Astrocyte (in vitro differentiated cells and primary cell): Measurements from ENCODE around the gene EIF2A. TPM values are rescaled to one million over a fixed set of nuclear protein-coding genes. Genes with fewer than 3 reads are reported as not detected.

Source experiments
- DNase-seq: peaks from one replicate; pipeline ENCODE4 v3.0.0-alpha.2; 2010; ENCODE audit warnings: low read depth
- FAIRE-seq: peaks from 2 replicates; lab custom pipeline; 2011; peaks lifted over from hg19 to GRCh38; lab: Jason Lieb, UNC
- H2AFZ ChIP-seq: 2 replicates; pipeline ENCODE4 v1.6.0; 2012; ENCODE audit warnings: low read depth, low read length, inconsistent platforms
- H3K27ac ChIP-seq: 2 replicates; pipeline ENCODE4 v1.5.1; 2011; ENCODE audit warnings: low read depth, low read length, inconsistent platforms
- H3K27me3 ChIP-seq: 2 replicates; pipeline ENCODE4 v1.6.0; 2011; ENCODE audit warnings: low read length, inconsistent platforms; ENCODE audit not compliant: insufficient read depth
- H3K36me3 ChIP-seq: 2 replicates; pipeline ENCODE4 v1.5.1; 2011; ENCODE audit warnings: low read length, inconsistent platforms; ENCODE audit not compliant: insufficient read depth
- H3K4me1 ChIP-seq: 2 replicates; pipeline ENCODE4 v1.5.1; 2011; ENCODE audit warnings: low read length, inconsistent platforms; ENCODE audit not compliant: insufficient read depth
- H3K4me2 ChIP-seq: 2 replicates; pipeline ENCODE4 v1.6.0; 2012; ENCODE audit warnings: low read length, inconsistent platforms
- H3K4me3 ChIP-seq: 2 replicates; pipeline ENCODE4 v1.5.1; 2011; ENCODE audit warnings: low read depth, mild to moderate bottlenecking, low read length, inconsistent platforms; ENCODE audit not compliant: insufficient read depth
- H3K79me2 ChIP-seq: 2 replicates; pipeline ENCODE4 v1.6.0; 2012; ENCODE audit warnings: mild to moderate bottlenecking, low read length, inconsistent platforms; ENCODE audit not compliant: insufficient read depth
- H3K9ac ChIP-seq: 2 replicates; pipeline ENCODE4 v1.6.0; 2012; ENCODE audit warnings: mild to moderate bottlenecking, low read length, inconsistent platforms
- H3K9me3 ChIP-seq: 2 replicates; pipeline ENCODE4 v1.5.1; 2012; ENCODE audit warnings: low read depth, mild to moderate bottlenecking, low read length, inconsistent platforms; ENCODE audit not compliant: insufficient read depth
- H4K20me1 ChIP-seq: 2 replicates; pipeline ENCODE4 v1.6.0; 2012; ENCODE audit warnings: low read length, inconsistent platforms; ENCODE audit not compliant: insufficient read depth
- H3K27ac Mint-ChIP-seq: one replicate; pipeline ENCODE4 v1.8.0; 2021; ENCODE audit warnings: mild to moderate bottlenecking, mixed read lengths; ENCODE audit not compliant: unreplicated experiment
- H3K27me3 Mint-ChIP-seq: one replicate; pipeline ENCODE4 v1.8.0; 2021; ENCODE audit warnings: low read depth, mixed read lengths; ENCODE audit not compliant: unreplicated experiment
- H3K36me3 Mint-ChIP-seq: one replicate; pipeline ENCODE4 v1.8.0; 2021; ENCODE audit warnings: low read depth, mixed read lengths; ENCODE audit not compliant: unreplicated experiment
- H3K4me1 Mint-ChIP-seq: one replicate; pipeline ENCODE4 v1.8.0; 2021; ENCODE audit warnings: low read depth, mixed read lengths; ENCODE audit not compliant: unreplicated experiment
- H3K4me3 Mint-ChIP-seq: one replicate; pipeline ENCODE4 v1.8.0; 2021; ENCODE audit warnings: mild to moderate bottlenecking, moderate library complexity, mixed read lengths; ENCODE audit not compliant: unreplicated experiment
- H3K9me3 Mint-ChIP-seq: one replicate; pipeline ENCODE4 v1.8.0; 2021; ENCODE audit warnings: mild to moderate bottlenecking, mixed read lengths; ENCODE audit not compliant: unreplicated experiment
- EZH2 ChIP-seq: IDR thresholded peaks from 2 replicates; pipeline ENCODE4 v1.6.1; 2012; ENCODE audit warnings: mild to moderate bottlenecking, low read length, inconsistent platforms; ENCODE audit not compliant: insufficient read depth
- total RNA-seq: library from RNA; stranded (reverse); gene quantifications from 2 replicates; pipeline ENCODE4 v1.2.1, GENCODE V29; 2021
- TF ChIP-seq, protein P1 (sequence below): IDR thresholded peaks from 2 replicates; pipeline ENCODE4 v1.5.1; 2011; ENCODE audit warnings: low read depth, mild to moderate bottlenecking, inconsistent platforms, low read length, moderate library complexity; ENCODE audit not compliant: insufficient read depth

Gene EIF2A
- total RNA-seq, 1 donor from 2014 or later, result 64.2 TPM

DNA sequence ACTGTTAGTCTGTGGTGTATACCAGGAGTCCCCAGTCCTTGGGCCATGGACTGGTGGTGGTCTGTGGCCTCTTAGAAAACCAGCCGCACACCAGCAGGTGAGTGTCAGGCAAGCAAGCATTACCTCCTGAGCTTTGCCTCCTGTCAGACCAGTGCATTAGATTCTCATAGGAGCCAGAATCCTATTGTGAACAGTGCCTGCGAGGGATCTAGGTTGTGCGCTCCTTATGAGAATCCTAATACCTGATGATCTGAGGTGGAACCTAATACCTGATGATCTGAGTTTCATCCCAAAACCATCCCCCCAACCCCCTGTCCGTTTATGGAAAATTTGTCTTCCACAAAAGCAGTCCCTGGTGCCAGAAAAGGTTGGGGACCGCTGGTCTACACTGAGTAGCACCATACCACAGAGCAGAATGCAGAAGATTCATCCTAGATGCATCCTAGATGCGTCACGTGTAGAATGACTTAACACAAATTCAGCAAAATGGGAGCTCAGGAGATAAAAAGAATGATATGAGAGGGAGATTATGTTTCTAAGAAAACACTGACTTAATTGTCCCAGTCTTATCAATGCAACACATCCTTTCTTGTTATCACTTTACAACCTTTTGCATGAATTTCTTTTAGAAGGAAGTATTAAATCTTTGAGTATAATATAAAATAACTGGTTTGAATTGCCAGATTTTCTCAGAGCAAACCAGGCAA is 85.1 kb downstream of the EIF2A start:
- FAIRE-seq (no peak), DNase-seq (no peak)
- Histone ChIP-seq H3K4me2 (no peak overlapping the region), H3K9ac (no peak overlapping the region), H3K27me3 (no peaks in the 10 kb centered on the region), H3K4me1 (peaks cover 4% of the 10 kb centered on the region), H3K4me3 (no peak overlapping the region), H3K27ac (no peak overlapping the region), H2AFZ (no peak overlapping the region), H3K9me3 (no peaks in the 10 kb centered on the region), H4K20me1 (no peaks in the 10 kb centered on the region), H3K79me2 (no peaks in the 10 kb centered on the region), H3K36me3 (peaks cover 13% of the 10 kb centered on the region)
- Mint-ChIP-seq H3K27ac (no peak overlapping the region), H3K9me3 (no peaks in the 10 kb centered on the region), H3K4me1 (peaks cover 9% of the 10 kb centered on the region), H3K4me3 (no peak overlapping the region), H3K27me3 (no peaks in the 10 kb centered on the region), H3K36me3 (peaks cover 5% of the 10 kb centered on the region)
- TF ChIP-seq, protein P1, sequence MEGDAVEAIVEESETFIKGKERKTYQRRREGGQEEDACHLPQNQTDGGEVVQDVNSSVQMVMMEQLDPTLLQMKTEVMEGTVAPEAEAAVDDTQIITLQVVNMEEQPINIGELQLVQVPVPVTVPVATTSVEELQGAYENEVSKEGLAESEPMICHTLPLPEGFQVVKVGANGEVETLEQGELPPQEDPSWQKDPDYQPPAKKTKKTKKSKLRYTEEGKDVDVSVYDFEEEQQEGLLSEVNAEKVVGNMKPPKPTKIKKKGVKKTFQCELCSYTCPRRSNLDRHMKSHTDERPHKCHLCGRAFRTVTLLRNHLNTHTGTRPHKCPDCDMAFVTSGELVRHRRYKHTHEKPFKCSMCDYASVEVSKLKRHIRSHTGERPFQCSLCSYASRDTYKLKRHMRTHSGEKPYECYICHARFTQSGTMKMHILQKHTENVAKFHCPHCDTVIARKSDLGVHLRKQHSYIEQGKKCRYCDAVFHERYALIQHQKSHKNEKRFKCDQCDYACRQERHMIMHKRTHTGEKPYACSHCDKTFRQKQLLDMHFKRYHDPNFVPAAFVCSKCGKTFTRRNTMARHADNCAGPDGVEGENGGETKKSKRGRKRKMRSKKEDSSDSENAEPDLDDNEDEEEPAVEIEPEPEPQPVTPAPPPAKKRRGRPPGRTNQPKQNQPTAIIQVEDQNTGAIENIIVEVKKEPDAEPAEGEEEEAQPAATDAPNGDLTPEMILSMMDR, result no peak
- no peak for TF ChIP-seq EZH2

DNA sequence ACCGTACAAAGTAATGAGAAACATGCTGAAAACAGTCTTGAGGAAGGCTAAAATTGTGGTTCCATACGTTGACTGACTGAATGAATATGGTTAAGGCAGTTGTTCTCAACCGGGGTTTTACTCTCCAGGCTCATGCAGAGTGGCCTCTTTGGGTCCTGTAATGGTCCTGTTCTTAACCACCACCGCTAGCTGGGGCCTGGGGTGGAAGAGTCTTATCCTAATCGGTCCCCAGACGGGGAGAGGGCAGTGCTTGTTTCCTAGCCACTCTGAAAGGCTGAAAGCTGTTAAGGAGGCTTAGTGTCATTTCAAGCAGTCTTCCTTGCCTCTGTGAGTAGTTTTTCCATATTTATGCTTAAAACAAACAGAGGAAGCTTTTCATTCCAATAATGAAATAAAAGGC is 88.5 kb downstream of the EIF2A start:
- no peaks in the 10 kb centered on the region for H3K36me3 ChIP-seq
- H3K9ac ChIP-seq, result no peak overlapping the region
- DNase-seq (no peak), FAIRE-seq (no peak)
- H2AFZ ChIP-seq, result no peak overlapping the region
- no peaks in the 10 kb centered on the region for H3K27me3 Mint-ChIP-seq
- peaks cover 3% of the 10 kb centered on the region for H3K36me3 Mint-ChIP-seq
- no peaks in the 10 kb centered on the region for H3K79me2 ChIP-seq
- H4K20me1 ChIP-seq, result no peaks in the 10 kb centered on the region
- no peak overlapping the region for H3K4me3 Mint-ChIP-seq
- no peaks in the 10 kb centered on the region for H3K9me3 ChIP-seq
- TF ChIP-seq EZH2, result no peak
- TF ChIP-seq, protein P1, result no peak
- H3K27me3 ChIP-seq, result no peaks in the 10 kb centered on the region
- H3K27ac Mint-ChIP-seq, result peak overlapping the region; percentile 64
- no peak overlapping the region for H3K4me3 ChIP-seq
- H3K27ac ChIP-seq, result no peak overlapping the region
- H3K9me3 Mint-ChIP-seq, result no peaks in the 10 kb centered on the region
- peaks cover 9% of the 10 kb centered on the region for H3K4me1 Mint-ChIP-seq
- peaks cover 4% of the 10 kb centered on the region for H3K4me1 ChIP-seq
- no peak overlapping the region for H3K4me2 ChIP-seq

DNA sequence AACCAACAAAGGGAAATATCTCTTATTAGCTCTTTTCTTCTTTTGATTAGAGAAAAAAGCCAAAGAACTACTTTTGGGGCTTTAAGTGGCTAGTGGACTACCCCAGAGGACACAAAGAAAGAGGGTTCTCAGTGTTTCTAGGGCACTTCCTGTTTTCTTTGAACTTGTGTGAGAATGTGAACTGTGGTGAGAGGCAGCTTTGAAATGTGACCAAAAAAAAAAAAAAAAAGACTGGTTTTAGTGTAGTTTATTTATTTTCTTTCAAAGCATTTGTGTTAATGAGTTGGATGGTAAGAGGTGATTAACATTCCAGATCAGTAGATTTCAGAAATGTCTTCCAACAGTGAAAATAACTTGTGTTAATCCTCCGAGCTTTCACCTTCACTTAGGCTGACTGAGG is 88.9 kb downstream of the EIF2A start:
- H3K4me1 Mint-ChIP-seq, result peaks cover 9% of the 10 kb centered on the region
- H3K9me3 Mint-ChIP-seq, result no peaks in the 10 kb centered on the region
- DNase-seq (no peak), FAIRE-seq (no peak)
- H3K4me3 Mint-ChIP-seq, result no peak overlapping the region
- peaks cover 4% of the 10 kb centered on the region for H3K4me1 ChIP-seq
- H3K4me3 ChIP-seq, result no peak overlapping the region
- H3K79me2 ChIP-seq, result no peaks in the 10 kb centered on the region
- no peaks in the 10 kb centered on the region for H3K27me3 ChIP-seq
- no peak overlapping the region for H3K4me2 ChIP-seq
- H4K20me1 ChIP-seq, result no peaks in the 10 kb centered on the region
- peaks cover 3% of the 10 kb centered on the region for H3K36me3 Mint-ChIP-seq
- TF ChIP-seq, protein P1, result no peak
- no peak for TF ChIP-seq EZH2
- no peaks in the 10 kb centered on the region for H3K9me3 ChIP-seq
- H3K9ac ChIP-seq, result no peak overlapping the region
- H3K27ac Mint-ChIP-seq, result peak overlapping the region; percentile 64
- H3K27ac ChIP-seq, result no peak overlapping the region
- H2AFZ ChIP-seq, result no peak overlapping the region
- no peaks in the 10 kb centered on the region for H3K27me3 Mint-ChIP-seq
- H3K36me3 ChIP-seq, result no peaks in the 10 kb centered on the region
